Activated gamma-delta T cell treated with Interleukin-2 at 50 U/mL for 16 hours (primary cell): ENCODE data around the gene TRAPPC14.
"Not testable (repeated sequence)": the region's sequence is repeated elsewhere in the genome, so short reads cannot be mapped to it uniquely, and the experiment has no call there.

ENCODE experiments used
- DNase-seq: peaks from one replicate; pipeline ENCODE4 v3.0.0-alpha.2; 2020

TRAPPC14 gene

DNA sequence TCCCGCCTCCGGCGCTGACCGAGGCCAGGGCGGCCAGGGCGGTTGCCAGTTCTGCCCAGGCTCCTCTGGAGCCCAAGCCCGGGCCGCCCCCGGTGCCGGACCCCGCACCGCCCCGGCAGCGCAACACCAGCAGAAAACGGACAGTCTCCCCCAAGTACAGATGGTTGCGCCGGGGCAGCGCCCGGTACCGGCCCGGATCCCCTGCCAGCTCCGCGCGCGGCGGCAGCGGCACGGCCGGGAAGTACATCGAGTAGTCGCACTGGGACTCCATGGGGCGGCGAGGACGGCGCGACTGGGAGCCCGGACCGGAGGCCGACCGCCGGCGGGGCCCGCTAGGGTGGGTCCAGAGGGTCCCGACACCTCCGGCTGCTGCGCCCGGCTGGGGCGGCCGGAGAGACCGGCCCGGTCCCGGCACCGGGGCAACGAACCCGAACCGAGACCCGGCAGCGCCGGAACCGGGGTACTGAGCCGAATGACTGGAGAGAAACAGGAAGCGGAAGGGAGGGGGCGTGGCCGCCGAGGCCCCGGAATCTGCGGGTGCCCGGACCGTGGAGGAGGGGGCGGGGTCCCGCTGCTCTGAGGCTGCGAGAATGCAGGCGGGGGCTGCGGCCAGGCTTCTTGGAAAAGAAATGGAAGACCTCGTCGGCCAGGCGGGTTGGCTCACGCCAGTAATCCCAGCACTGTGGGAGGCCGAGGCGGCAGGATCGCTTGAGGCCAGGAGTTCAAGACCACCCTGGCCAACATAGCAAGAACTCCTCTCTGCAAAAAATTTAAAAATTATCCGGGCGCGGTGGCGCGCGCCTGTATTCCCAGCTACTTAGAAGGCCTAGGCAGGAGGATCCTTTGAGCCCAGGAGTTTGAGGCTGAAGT lies at the start of gene TRAPPC14:
Gene TRAPPC14, minus strand, starts transcription at position 495 of the 870 bp plus-strand sequence. Its CDS starts 224 bp downstream, at position 271.
- peak; percentile 92 for DNase-seq

DNA sequence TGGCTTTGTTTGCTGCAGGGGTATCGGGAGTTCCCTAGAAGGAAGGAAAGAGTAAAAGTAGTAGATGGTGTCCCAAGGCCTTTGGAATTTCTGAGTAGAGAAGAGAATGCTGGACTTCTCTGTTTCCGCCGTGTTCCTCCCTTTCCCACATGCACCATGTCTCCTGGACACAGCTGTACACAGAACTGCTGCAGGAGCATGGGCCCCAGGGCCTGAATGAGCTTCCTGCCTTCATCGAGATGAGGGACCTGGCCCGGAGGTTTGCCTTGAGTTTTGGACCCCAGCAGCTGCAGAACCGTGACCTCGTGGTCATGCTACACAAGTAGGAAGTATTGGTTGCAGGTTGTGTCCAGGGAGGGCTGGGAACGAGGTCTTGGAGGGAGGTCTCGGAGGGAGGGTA lies 45.9 kb upstream of the TRAPPC14 start:
- DNase-seq: no peak

DNA sequence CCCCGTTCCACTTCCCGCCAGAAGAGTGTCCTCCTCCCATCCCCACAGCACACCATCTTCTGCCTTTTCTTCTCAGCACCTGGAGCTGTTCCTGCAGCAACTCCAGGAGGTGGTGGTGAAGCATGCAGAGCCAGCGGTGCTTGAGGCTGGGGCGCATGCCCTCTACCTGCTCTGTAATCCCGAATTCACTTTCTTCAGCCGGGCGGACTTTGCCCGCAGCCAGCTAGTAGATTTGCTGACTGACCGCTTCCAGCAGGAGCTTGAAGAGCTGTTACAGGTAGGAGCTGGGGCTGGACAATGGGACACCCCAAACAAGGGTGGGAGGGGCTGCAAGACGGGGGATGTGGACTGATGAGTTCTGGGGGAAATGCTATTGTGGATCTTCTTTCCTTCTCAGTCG lies 42.2 kb upstream of the TRAPPC14 start:
- no peak for DNase-seq

- DNase-seq: no peak
These were observed 39.7 kb upstream of the TRAPPC14 start for GRCh38 chr7:100198266-100198665.

DNA sequence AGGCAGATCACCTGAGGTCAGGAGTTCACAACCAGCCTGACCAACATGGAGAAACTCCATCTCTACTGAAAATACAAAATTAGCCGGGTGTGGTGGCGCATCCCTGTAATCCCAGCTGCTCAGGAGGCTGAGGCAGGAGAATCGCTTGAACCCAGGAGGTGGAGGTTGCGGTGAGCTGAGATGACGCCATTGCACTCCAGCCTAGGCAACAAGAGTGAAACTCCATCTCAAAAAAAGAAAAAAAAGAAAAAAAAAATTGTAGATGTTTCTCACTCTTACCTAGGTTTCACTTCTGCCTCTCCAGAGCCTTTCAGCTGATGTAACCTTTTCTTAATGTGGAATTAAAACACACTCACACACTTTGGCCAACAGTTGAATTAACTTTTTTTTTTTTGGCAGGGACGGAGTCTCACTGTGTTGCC lies 37.4 kb upstream of the TRAPPC14 start:
- not testable (repeated sequence) for DNase-seq

GRCh38 chr7:100195222-100195621 lies 36.7 kb upstream of the TRAPPC14 start:
- DNase-seq: no peak

DNA sequence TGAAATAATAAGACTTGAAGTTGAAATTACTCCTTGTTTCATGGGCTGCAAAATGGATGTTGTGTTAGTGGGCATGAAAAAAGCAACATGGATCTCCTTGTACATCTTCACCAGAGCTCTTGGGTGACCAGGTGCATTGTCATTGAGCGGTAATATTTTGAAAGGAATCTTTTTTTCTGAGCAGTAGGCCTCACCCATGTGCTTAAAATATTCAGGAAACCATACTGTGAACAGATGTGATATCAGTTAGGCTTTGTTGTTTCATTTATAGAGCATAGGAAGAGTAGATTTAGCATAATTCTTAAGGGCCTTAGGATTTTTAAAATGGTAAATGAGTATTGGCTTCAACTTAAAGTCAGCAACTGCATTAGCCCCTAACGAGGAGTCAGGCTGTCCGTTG lies 34.4 kb upstream of the TRAPPC14 start:
- DNase-seq: no peak

DNA sequence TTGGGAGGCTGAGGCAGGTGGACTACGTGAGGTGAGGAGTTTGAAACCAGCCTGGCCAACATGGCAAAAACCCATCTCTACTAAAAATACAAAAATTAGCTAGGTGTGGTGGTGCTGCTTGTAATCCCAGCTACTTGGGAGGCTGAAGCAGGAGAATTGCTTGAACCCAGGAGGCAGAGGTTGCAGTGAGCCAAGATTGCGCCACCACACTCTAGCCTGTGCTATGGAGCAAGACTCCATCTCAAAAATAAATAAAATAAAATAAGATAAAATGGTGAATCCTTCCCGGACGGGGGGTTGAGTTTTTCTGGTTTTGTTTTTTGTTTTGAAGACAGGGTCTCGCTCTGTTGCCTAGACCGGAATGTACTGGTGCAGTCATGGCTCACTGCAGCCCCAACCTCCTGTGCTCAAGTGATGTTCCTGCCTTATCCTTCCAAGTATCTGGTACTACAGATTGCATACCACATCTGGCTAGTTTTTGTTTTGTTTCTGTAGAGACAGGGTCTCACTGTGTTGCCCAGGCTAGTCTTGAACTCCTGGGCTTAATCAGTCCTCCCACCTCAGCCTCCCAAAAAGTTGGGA lies 33.8 kb upstream of the TRAPPC14 start:
- not testable (repeated sequence) for DNase-seq

DNA sequence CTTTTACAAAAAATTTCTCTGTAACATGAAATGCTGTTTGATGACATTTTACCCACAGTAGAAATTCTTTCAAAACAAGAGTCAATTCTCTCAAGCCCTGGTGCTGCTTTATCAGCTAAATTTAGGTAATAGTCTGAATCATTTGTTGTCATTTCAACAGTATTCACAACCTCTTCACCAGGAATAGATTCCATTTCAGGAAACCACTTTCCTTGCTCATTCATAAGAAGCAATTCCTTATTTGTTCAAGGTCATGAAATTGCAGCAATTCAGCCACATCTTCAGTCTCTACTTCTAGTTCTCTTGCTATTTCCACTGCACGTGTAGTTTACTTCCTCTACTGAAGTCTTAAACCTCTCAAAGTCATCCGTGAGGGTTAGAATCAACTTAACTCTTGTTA lies 33.3 kb upstream of the TRAPPC14 start:
- no peak for DNase-seq

GRCh38 chr7:100190048-100190711 lies 31.7 kb upstream of the TRAPPC14 start:
- DNase-seq: no peak

DNA sequence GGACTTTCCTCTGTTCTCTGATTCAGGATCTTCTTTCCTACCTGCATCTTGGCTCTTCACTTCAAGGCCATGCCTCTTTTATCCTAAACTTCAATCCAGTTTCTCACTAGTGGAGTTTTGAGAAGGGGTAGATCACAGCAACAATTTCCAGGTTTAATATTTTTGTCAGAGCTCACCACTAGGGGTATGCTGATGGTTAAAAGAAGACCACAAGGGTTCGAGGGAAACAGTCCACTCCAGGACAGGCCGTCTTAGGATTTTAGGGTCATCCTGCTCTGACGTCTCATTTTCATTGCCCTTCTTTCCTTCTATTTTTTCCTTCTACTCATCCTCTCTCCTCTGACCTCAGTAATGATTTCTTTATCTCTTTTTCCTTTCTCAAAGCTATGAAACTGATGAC lies 30.5 kb upstream of the TRAPPC14 start:
- no peak for DNase-seq

- DNase-seq: no peak
These were observed 27.2 kb upstream of the TRAPPC14 start for GRCh38 chr7:100185726-100186125.

DNA sequence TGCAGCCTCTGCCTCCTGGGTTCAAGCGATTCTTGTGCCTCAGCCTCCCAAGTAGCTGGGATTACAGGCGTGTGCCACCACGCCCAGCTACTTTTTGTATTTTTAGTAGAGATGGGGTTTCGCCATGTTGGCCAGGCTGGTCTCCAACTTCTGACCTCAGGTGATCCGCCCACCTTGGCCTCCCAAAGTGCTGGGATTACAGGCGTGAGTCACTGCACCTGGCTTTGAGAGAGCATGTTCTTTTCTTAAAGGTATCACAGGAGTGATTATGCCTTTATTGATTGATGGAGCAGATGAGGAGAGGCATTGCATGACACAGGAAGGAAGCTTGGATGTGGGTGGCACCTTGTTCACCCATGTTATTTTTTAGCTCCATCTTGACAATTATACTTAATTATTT lies 24.6 kb upstream of the TRAPPC14 start:
- not testable (repeated sequence) for DNase-seq

DNA sequence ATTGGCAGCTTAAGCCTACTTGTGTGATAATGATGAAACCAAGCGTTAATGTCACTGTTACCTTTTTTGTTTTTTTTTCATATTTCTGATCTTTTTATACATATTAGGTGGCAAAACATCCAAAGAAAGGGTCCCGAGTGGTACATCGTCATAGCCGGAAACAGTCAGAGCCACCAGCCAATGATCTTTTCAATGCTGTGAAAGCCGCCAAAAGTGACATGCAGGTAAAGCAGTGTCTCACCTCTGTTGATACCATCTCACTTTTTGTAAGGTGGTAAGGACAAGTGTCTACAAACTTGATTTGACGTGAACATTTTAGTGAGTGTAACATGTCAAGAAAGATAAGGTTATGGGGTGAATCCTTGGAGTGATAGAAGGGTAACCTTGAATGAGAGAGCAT lies 24.1 kb upstream of the TRAPPC14 start:
- not testable (repeated sequence) for DNase-seq

DNA sequence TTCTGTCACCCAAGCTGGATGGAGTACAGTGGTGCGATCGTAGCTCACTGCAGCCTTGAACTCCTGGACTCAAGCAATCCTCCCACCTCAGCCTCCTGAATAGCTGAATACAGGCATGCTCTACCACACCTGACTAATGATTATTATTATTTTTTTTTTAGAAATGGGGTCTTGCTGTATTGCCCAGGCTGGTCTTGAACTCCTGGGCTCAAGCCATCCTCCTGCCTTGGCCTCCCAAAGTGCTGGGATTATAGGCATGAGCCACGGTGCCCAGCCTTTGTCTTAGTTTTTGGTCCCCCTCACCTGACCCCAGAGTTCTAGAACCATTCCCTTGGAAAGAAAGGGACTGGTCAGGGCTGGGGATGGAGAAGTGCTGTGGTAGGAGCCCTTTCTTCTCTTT lies 21.6 kb upstream of the TRAPPC14 start:
- not testable (repeated sequence) for DNase-seq

GRCh38 chr7:100177045-100178001 lies 18.8 kb upstream of the TRAPPC14 start, which contains the start of the genes GPC2 and STAG3:
TSS of gene GPC2 (minus strand) at chr7:100177381. CDS start at chr7:100177199, 182 bp downstream.
TSS of gene STAG3 (plus strand) at chr7:100177918. CDS start at chr7:100180557, 2,639 bp downstream.
- peak; percentile 94 for DNase-seq

GRCh38 chr7:100176096-100177044 lies 17.8 kb upstream of the TRAPPC14 start:
- no peak for DNase-seq

DNA sequence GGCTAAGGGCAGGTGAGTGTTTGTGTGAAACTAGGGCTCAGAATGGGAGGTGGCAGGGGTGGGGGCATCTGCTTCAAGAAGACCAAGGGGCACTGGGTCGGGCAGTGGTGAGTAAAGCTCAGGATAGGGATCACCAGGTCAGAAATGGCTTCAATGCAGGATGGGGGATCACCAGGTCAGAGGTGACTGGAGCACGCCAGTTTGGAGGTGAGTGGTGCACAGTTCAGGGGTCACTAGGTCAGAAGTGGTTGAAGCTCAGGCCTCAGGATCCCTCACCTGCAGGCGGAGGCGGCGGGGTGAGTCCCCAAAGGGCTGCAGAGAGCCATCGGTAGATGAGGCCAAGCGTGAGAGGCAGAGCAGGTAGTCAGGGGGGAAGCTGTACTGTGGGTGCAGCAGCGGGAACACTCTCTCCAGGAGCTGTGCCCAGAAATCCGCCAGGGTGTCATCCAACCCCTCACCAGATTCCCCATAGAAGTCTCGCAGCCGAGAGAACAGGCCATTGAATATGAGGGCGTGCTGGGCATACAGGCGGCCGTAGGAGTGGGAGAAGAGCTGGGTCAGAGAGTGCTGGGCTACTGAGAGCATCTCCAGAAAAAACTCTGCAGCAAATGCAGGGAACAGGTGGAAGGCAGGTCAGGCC lies 16.9 kb upstream of the TRAPPC14 start:
- DNase-seq: no peak

- no peak for DNase-seq
These were observed 16.1 kb upstream of the TRAPPC14 start for GRCh38 chr7:100174582-100174981.

GRCh38 chr7:100173806-100174495 lies 15.4 kb upstream of the TRAPPC14 start:
- DNase-seq: no peak
